H1 (cell line): ENCODE measurements around the gene NEDD4L. TPM values are rescaled to one million over a fixed set of nuclear protein-coding genes. Genes with fewer than 3 reads are reported as not detected.

Experiments
- EGR1 ChIP-seq: IDR thresholded peaks from 2 replicates; pipeline ENCODE4 v1.6.1; 2011; ENCODE audit warnings: low read depth, low read length, borderline replicate concordance
- polyA plus RNA-seq, 7 experiments: library from polyadenylated mRNA; depleted of rRNA in 3 of 7; stranded (reverse) in 5 of 7; unstranded in 2 of 7; fragments of >200 nt in 5 of 7; fragments of 200-250 nt in 2 of 7; gene quantifications; 1 replicate in 5 of 7; 2 replicates in 1 of 7; 4 replicates in 1 of 7; pipeline versions ENCODE4 v1.2.1 to v1.2.3, GENCODE V29; 2011 to 2013; ENCODE audit warnings: missing spikeins in 2 of 7, mixed read lengths in 2 of 7
- total RNA-seq: library from RNA; stranded (reverse); fragmentation: NEBNext Ultra II Directional; extraction: Animal tissue kit (Norgen Biotek cat#: 25700); gene quantifications from 2 replicates; pipeline ENCODE4 v1.2.1, GENCODE V29; 2021

NEDD4L gene
- total and polyA plus RNA-seq, 2 of the 8 experiments (the other 6 are each of a cell fraction or from before 2014, with no cell fraction given): 37.3 to 69.8 TPM

DNA sequence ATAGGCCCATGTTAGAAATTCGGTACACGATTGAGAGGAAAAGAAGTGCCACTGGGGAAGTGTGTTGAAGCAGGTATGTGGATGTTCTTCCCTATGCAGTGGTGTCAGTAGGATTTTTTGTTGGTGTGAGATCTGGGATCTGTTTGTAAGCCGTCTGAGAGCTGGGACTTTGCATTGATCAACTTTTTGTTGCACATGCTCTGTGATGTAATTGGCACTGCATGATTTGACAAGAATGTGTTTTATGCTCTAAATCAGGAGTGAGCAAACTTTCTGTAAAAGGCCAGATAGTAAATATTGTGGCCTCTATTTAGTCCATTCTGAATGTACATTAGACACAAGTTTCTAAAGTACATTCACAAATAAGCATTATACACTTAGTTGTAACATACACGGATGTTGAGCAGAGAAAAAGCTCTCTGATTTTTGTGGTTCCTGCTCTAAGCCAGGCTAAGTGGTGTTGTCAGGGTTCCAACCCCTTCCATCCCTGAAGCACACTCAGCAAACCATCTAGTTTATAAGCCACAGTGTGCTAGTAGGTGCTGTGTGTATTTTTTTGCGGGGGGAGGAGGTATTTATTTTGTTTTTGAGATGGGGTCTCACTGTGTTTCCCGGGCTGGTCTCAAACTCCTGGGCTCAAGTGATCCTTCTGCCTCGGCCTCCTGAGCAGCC, 235.6 kb downstream of the NEDD4L start (continued):
- no peak for TF ChIP-seq EGR1
